CD4-positive, alpha-beta T cell treated with Interleukin-17A for 1 hour (primary cell): ENCODE data around the gene TPCN2.

Source experiments
- DNase-seq: peaks from one replicate; pipeline ENCODE4 v3.0.0-alpha.2; 2020

The TPCN2 gene

GRCh38 chr11:69167916-69168691 lies 119.4 kb downstream of the TPCN2 start:
- no peak for DNase-seq

GRCh38 chr11:69169479-69169878 lies 120.7 kb downstream of the TPCN2 start:
- no peak for DNase-seq

- no peak for DNase-seq
Observed at GRCh38 chr11:69170704-69171103, 122.0 kb downstream of the TPCN2 start.

- no peak for DNase-seq
Observed at GRCh38 chr11:69171476-69172240, 122.9 kb downstream of the TPCN2 start.

- DNase-seq = no peak
Observed at GRCh38 chr11:69172674-69173073, 123.9 kb downstream of the TPCN2 start.

- DNase-seq = no peak
Observed at GRCh38 chr11:69173331-69173730, 124.6 kb downstream of the TPCN2 start.

- no peak for DNase-seq
Observed at GRCh38 chr11:69173925-69174581, 125.3 kb downstream of the TPCN2 start.

- no peak for DNase-seq
Observed at GRCh38 chr11:69174841-69175240, 126.1 kb downstream of the TPCN2 start.

- DNase-seq = no peak
Observed at GRCh38 chr11:69178819-69179482, 130.2 kb downstream of the TPCN2 start.

- no peak for DNase-seq
Observed at GRCh38 chr11:69180226-69180625, 131.5 kb downstream of the TPCN2 start.

GRCh38 chr11:69180726-69181125 lies 132.0 kb downstream of the TPCN2 start:
- DNase-seq = no peak

GRCh38 chr11:69183613-69184012 lies 134.9 kb downstream of the TPCN2 start:
- DNase-seq = no peak
